ENCODE measurements around the gene GPR65.

Gene GPR65

DNA sequence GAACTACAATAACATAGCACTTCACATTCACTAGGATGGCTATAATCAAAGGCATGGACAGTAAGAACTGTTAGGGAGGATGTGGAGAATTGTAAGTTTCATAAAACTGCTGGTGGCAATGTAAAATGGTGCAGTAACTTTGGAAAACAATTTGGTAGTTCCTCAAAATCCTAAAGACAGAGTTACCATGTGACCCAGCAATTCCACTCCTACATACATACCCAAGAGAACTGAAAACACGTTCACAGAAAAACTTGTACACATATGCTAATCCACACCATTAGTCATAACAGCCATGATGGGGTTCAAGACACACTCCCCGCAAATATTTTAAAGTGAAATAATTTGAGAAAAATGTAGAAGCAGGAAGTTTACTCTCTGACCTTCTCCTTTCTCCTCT is 43.7 kb upstream of the GPR65 start:
- no peak for TF ChIP-seq EZH2phosphoT487 (IDR thresholded peaks at IDR 0.05; ENCODE audit: low read length)
- TF ChIP-seq, protein P1, sequence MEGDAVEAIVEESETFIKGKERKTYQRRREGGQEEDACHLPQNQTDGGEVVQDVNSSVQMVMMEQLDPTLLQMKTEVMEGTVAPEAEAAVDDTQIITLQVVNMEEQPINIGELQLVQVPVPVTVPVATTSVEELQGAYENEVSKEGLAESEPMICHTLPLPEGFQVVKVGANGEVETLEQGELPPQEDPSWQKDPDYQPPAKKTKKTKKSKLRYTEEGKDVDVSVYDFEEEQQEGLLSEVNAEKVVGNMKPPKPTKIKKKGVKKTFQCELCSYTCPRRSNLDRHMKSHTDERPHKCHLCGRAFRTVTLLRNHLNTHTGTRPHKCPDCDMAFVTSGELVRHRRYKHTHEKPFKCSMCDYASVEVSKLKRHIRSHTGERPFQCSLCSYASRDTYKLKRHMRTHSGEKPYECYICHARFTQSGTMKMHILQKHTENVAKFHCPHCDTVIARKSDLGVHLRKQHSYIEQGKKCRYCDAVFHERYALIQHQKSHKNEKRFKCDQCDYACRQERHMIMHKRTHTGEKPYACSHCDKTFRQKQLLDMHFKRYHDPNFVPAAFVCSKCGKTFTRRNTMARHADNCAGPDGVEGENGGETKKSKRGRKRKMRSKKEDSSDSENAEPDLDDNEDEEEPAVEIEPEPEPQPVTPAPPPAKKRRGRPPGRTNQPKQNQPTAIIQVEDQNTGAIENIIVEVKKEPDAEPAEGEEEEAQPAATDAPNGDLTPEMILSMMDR (IDR thresholded peaks at IDR 0.05; ENCODE audit: low read length): no peak
- H2AFZ ChIP-seq (ENCODE audit: low read length): no peak overlapping the region
- no peaks in the 10 kb centered on the region for H3K4me1 ChIP-seq (ENCODE audit: low read length)
- no peak overlapping the region for H3K27ac ChIP-seq (ENCODE audit: low read length)
- H3K9me2 ChIP-seq (replicated peaks; ENCODE audit: insufficient read depth, low read length): no peaks in the 10 kb centered on the region
- H3K27me3 ChIP-seq (replicated peaks; ENCODE audit: insufficient read depth, low read length): no peaks in the 10 kb centered on the region
- no peak overlapping the region for H3K9ac ChIP-seq (ENCODE audit: low read length)
- H3K4me2 ChIP-seq (ENCODE audit: low read depth, low read length): no peak overlapping the region
- no peaks in the 10 kb centered on the region for H3K79me2 ChIP-seq (ENCODE audit: low read length)
- no peaks in the 10 kb centered on the region for H3K36me3 ChIP-seq (replicated peaks; ENCODE audit: insufficient read depth, low read length)
- no peaks in the 10 kb centered on the region for H3F3A ChIP-seq (ENCODE audit: insufficient read depth, low read length)
- H3K4me3 ChIP-seq (ENCODE audit: low read length): no peak overlapping the region
- no peak for DNase-seq
- no peaks in the 10 kb centered on the region for H4K20me1 ChIP-seq (ENCODE audit: insufficient read depth, low read length)
- no peaks in the 10 kb centered on the region for H3K9me3 ChIP-seq (replicated peaks; ENCODE audit: insufficient read depth, low read length)

DNA sequence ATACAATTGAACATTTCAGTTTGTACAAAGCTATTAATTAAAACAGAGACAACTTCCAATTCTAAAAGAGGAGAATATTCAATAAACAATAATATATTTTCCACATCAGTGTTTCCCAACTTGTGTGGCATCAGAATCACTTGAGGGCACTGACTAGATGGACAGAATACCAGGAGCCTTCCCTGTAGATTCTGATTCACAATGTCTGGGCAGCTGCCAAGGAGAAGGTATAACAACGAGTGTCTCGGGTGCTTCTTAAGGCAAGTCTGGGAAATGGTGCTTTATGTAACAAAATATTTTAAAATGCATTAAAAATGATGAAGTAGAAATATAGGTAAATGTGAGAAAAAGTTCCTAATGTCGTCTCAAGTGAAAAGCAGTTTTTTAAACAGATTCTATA is 38.1 kb upstream of the GPR65 start:
- H4K20me1 ChIP-seq (ENCODE audit: insufficient read depth, low read length): no peaks in the 10 kb centered on the region
- H3F3A ChIP-seq (ENCODE audit: insufficient read depth, low read length): no peaks in the 10 kb centered on the region
- DNase-seq: no peak
- no peaks in the 10 kb centered on the region for H3K9me2 ChIP-seq (replicated peaks; ENCODE audit: insufficient read depth, low read length)
- H3K27me3 ChIP-seq (replicated peaks; ENCODE audit: insufficient read depth, low read length): no peaks in the 10 kb centered on the region
- no peak for TF ChIP-seq EZH2phosphoT487 (IDR thresholded peaks at IDR 0.05; ENCODE audit: low read length)
- no peak for TF ChIP-seq EZH2 (optimal IDR thresholded peaks at IDR 0.05; ENCODE audit: low read depth, low read length)
- TF ChIP-seq, protein P1 (IDR thresholded peaks at IDR 0.05; ENCODE audit: low read length): no peak
- no peaks in the 10 kb centered on the region for H3K79me2 ChIP-seq (ENCODE audit: low read length)
- no peak overlapping the region for H2AFZ ChIP-seq (ENCODE audit: low read length)
- H3K27ac ChIP-seq (ENCODE audit: low read length): no peak overlapping the region
- no peak overlapping the region for H3K9ac ChIP-seq (ENCODE audit: low read length)
- H3K36me3 ChIP-seq (replicated peaks; ENCODE audit: insufficient read depth, low read length): no peaks in the 10 kb centered on the region
- no peaks in the 10 kb centered on the region for H3K4me1 ChIP-seq (ENCODE audit: low read length)
- no peaks in the 10 kb centered on the region for H3K9me3 ChIP-seq (replicated peaks; ENCODE audit: insufficient read depth, low read length)
- no peak overlapping the region for H3K4me2 ChIP-seq (ENCODE audit: low read depth, low read length)
- no peak overlapping the region for H3K4me3 ChIP-seq (ENCODE audit: low read length)

DNA sequence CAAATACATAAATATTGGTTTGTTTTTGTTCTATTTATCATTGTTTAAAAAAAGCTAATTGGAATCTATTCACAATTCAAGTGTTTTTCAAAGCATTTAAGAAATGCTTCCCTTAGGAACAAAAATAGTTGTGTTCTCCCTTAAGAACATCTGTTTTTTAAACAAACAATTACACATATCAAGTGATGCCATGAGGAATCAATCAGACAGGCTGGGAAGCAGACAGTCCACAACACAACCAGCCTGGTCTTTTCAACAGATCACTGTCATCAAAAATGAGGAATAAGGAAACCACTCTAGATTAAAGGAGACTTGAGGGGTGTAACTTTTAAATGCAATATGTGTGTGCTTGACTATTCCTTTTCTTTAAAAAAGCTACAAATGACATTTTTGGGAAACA is 37.4 kb upstream of the GPR65 start:
- H3K27me3 ChIP-seq (replicated peaks; ENCODE audit: insufficient read depth, low read length): no peaks in the 10 kb centered on the region

More for the DNA sequence above, 37.4 kb upstream of the GPR65 start:
- H3K4me3 ChIP-seq (ENCODE audit: low read length): no peak overlapping the region
- H3K79me2 ChIP-seq (ENCODE audit: low read length): no peaks in the 10 kb centered on the region
- H3F3A ChIP-seq (ENCODE audit: insufficient read depth, low read length): no peaks in the 10 kb centered on the region
- no peaks in the 10 kb centered on the region for H3K4me1 ChIP-seq (ENCODE audit: low read length)
- no peak overlapping the region for H3K4me2 ChIP-seq (ENCODE audit: low read depth, low read length)
- H4K20me1 ChIP-seq (ENCODE audit: insufficient read depth, low read length): no peaks in the 10 kb centered on the region
- H3K27ac ChIP-seq (ENCODE audit: low read length): no peak overlapping the region
- no peaks in the 10 kb centered on the region for H3K9me3 ChIP-seq (replicated peaks; ENCODE audit: insufficient read depth, low read length)
- no peak for DNase-seq
- TF ChIP-seq, protein P1 (IDR thresholded peaks at IDR 0.05; ENCODE audit: low read length): no peak
- TF ChIP-seq EZH2 (optimal IDR thresholded peaks at IDR 0.05; ENCODE audit: low read depth, low read length) (no peak), EZH2phosphoT487 (IDR thresholded peaks at IDR 0.05; ENCODE audit: low read length) (no peak)
- H3K9ac ChIP-seq (ENCODE audit: low read length): no peak overlapping the region
- no peaks in the 10 kb centered on the region for H3K9me2 ChIP-seq (replicated peaks; ENCODE audit: insufficient read depth, low read length)
- no peak overlapping the region for H2AFZ ChIP-seq (ENCODE audit: low read length)
- H3K36me3 ChIP-seq (replicated peaks; ENCODE audit: insufficient read depth, low read length): no peaks in the 10 kb centered on the region
